Activated CD8-positive, alpha-beta T cell treated with anti-CD3 and anti-CD28 coated beads, Interleukin-2, amount 10 ng/mL, durations not matched to agents 7 days and 5 days (primary cell): Measurements from ENCODE around the gene CTTN. TPM values are rescaled to one million over a fixed set of nuclear protein-coding genes. Genes with fewer than 3 reads are reported as not detected.

Experiments
- ATAC-seq: fragments of 150-1000 bp; cut with Tn5 transposase; one replicate; pipeline ENCODE4 v1.10.0; 2021; ENCODE audit warnings: moderate library complexity
- CTCF ChIA-PET: fragments of 350-600 bp; sonication (Branson Sonifier 250); formaldehyde crosslinking; loops from one replicate; lab custom pipeline; 2021; ENCODE audit warnings: antibody characterized with exemption; lab: Charles Lee
- POLR2A ChIA-PET: fragments of 350-600 bp; sonication (Branson Sonifier 250); formaldehyde crosslinking; loops from one replicate; lab custom pipeline; 2021; ENCODE audit warnings: antibody characterized with exemption; lab: Charles Lee
- DNase-seq: peaks from one replicate; pipeline ENCODE4 v3.0.0-alpha.2; 2020
- H3K27ac Mint-ChIP-seq: one replicate; pipeline ENCODE4 v1.8.0; 2021; ENCODE audit warnings: mild to moderate bottlenecking, mixed read lengths
- H3K27me3 Mint-ChIP-seq: one replicate; pipeline ENCODE4 v1.8.0; 2021; ENCODE audit warnings: low read depth, mixed read lengths
- H3K36me3 Mint-ChIP-seq: one replicate; pipeline ENCODE4 v1.8.0; 2021; ENCODE audit warnings: low read depth, mixed read lengths
- H3K4me1 Mint-ChIP-seq: one replicate; pipeline ENCODE4 v1.8.0; 2021; ENCODE audit warnings: low read depth, mixed read lengths
- H3K4me3 Mint-ChIP-seq: one replicate; pipeline ENCODE4 v1.8.0; 2021; ENCODE audit warnings: mild to moderate bottlenecking, mixed read lengths
- H3K9me3 Mint-ChIP-seq: one replicate; pipeline ENCODE4 v1.8.0; 2022; ENCODE audit warnings: mixed read lengths; ENCODE audit not compliant: insufficient read depth
- total RNA-seq, 2 experiments: library from RNA; stranded (reverse); gene quantifications; one replicate each; pipeline ENCODE4 v1.2.3, GENCODE V29; 2021

CTTN gene
- total RNA-seq, 2 experiments from 2014 or later = not detected

DNA sequence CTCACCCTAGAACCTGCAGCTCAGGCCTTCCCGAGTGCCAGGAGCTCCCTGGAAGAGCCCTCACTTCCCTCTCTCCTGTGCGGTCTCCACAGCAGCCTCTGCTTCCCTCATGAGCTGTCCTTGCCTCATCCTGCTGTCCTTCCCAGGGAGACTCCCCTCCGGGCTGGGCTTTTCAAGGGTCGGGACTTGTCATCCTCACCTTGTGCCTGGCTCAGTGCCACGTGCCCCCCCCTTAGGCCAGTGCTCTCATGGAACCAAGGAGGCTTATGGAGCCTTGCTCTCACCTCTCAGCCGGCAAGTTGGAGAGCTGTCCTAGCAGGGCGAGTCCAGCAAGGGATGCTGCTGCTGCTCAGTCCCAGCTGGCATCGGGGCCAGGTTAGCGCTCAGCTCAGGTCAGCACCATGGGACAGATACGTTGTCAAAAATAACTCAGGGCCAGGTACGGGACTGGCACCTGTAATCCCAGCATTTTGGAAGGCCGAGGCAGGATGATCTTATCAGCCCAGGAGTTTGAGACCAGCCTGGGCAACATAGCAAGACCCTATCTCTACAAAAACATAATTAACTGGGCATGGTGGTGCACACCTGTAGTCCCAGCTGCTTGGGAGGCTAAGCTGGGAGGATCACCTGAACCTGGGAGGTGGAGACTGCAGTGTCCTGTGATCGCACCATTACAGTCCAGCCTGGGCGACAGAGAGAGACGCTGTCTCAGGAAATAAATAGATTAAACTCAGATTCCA is 13.6 kb downstream of the CTTN start:
- H3K9me3 Mint-ChIP-seq = no peaks in the 10 kb centered on the region
- no peak overlapping the region for H3K4me3 Mint-ChIP-seq
- peaks cover 30% of the 10 kb centered on the region for H3K4me1 Mint-ChIP-seq
- H3K36me3 Mint-ChIP-seq = no peaks in the 10 kb centered on the region
- ATAC-seq = no peak
- peaks cover 46% of the 10 kb centered on the region for H3K27me3 Mint-ChIP-seq
- no peak overlapping the region for H3K27ac Mint-ChIP-seq
- ChIA-PET POLR2A (interaction anchor here (1.2 kb wide), 1 partner anchor 12 kb away, joined by 3 read pairs; no protein-coding TSS in a partner anchor), CTCF (no interaction called here)
- no peak for DNase-seq

DNA sequence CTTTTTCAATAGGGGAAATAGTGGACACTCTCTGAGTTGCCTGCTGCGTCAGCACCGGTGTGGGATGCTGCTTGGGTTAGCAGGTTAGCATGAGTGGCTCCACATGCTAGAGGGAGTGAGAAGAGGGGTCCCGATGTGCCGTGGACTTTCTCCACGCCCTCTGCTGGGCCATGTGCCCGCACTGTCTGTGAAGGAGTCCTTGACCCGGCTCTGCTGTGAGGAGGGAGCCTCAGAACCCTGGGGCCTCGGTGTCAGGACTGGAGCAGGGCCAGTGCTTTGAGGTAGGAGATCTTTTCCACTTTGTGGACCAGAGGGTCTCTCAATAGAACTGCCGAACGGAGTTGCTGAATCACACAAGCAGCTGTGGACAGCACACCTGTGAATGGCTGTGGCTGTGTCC is 14.8 kb downstream of the CTTN start:
- Mint-ChIP-seq H3K36me3 (no peaks in the 10 kb centered on the region), H3K9me3 (no peaks in the 10 kb centered on the region), H3K27ac (no peak overlapping the region), H3K27me3 (peaks cover 40% of the 10 kb centered on the region), H3K4me3 (no peak overlapping the region), H3K4me1 (peaks cover 18% of the 10 kb centered on the region)
- no peak for DNase-seq
- ATAC-seq = no peak
- ChIA-PET POLR2A (no interaction called here), CTCF (no interaction called here)

DNA sequence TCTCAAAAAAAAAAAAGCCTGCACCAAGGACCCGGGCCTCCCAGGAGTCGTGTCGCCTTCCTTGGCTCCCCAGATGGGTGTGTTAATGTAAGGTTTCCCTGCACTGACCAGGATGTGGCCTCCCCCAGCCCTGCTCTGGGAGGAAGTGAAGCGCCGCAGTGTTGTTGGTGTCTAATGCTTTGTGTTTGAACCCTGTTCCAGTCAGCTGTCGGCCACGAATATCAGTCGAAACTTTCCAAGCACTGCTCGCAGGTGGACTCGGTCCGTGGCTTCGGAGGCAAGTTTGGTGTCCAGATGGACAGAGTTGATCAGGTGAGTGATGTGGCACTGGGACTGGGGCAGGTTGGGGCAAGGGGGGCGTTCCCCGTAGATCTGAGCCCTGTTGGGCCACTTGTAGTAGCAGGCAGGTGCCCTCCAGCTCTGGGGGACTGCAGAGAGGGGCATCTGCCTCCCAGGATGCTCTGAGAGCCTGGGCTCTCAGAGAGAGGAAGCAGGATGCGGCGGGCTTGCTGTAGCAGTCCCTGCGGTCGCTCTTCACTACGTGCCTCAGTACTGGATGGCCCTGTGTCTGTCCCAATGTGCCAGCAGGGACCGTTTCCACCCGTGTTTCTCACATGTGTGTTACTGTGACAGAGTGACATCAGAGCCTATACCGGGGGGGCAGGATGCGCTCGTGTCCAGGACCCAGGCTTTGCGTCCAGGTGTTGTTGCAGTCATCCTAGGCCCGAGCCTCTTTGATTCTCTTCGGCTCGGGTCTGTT is 16.2 kb downstream of the CTTN start:
- ChIA-PET CTCF (no interaction called here), POLR2A (no interaction called here)
- Mint-ChIP-seq H3K4me1 (peaks cover 11% of the 10 kb centered on the region), H3K36me3 (no peaks in the 10 kb centered on the region), H3K4me3 (no peak overlapping the region), H3K9me3 (no peaks in the 10 kb centered on the region), H3K27me3 (peaks cover 36% of the 10 kb centered on the region), H3K27ac (no peak overlapping the region)
- ATAC-seq = no peak
- no peak for DNase-seq

DNA sequence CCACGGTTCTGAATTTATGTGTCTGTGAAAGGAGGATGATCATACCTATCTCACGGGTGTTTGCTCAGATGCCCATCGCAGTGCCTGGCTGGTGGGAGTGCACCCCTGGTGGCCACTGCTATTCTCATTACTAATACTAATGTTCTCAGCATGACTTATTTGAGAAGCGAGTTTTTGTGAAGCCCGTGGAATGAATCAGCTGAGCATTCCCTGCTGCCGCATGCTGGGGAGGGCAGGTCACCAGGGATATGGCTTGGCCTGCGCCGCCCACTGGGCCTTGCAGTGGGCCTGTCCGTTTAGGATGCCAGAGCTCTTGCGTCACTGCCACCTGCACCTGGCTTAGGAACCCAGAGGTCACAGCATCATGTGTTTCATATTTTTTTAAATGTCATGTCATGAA is 16.9 kb downstream of the CTTN start:
- CTCF ChIA-PET = no interaction called here
- Mint-ChIP-seq H3K27ac (no peak overlapping the region), H3K9me3 (no peaks in the 10 kb centered on the region), H3K36me3 (no peaks in the 10 kb centered on the region), H3K27me3 (peaks cover 32% of the 10 kb centered on the region), H3K4me3 (no peak overlapping the region), H3K4me1 (peaks cover 11% of the 10 kb centered on the region)
- ATAC-seq (no peak), DNase-seq (no peak)
- POLR2A ChIA-PET = no interaction called here

DNA sequence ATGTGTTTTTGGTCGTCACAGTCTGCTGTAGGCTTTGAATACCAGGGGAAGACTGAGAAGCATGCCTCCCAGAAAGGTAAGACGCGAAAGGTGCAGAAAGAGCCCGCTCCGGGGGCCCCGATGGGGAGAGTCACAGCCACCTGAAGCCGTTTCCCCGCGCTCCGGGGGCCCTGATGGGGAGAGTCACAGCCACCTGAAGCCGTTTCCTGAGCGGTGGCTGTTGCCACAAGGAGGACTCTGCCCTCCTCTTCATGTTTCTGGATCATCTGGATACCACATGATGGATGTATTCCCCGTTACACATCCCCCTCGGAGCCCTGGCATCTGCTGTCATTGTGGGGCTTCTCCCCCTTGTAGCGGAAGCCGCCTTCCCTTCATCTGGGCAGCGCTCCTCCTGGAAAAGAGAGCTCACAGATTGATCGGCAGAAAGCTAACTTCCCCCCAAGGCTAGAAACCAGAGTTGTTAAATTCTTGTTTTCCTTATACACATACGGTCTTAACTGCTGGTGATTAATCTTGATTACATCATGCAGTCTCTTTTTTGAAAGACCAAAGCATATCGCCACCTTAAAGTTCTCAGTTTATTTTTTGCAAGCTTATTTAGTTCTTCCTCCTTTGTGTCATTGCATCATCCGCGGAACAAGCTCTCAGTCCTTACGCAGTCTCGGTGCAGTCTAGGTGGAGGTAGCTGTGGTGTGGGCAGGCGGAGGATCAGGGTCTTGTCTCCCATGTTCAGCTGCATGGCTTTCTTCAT is 17.5 kb downstream of the CTTN start:
- POLR2A ChIA-PET = no interaction called here
- Mint-ChIP-seq H3K9me3 (no peaks in the 10 kb centered on the region), H3K36me3 (no peaks in the 10 kb centered on the region), H3K27ac (no peak overlapping the region), H3K4me3 (no peak overlapping the region), H3K4me1 (peaks cover 11% of the 10 kb centered on the region), H3K27me3 (peaks cover 26% of the 10 kb centered on the region)
- CTCF ChIA-PET = no interaction called here
- ATAC-seq (no peak), DNase-seq (no peak)

DNA sequence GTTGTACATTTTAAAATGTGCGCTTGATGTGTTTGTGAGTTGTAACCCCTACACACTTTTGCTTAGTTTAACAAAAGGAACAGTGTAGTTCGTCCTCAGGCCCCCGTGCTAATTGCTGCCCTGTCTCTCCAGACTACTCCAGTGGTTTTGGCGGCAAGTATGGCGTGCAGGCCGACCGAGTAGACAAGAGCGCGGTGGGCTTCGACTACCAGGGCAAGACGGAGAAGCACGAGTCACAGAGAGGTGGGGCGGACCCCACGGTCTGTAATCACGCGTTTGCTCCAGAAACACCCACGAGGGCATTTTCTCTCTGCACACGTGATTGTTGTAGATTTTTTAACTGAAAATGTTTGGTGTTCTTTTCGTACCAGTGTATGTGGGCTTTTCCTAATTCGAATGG is 18.6 kb downstream of the CTTN start:
- Mint-ChIP-seq H3K27me3 (peaks cover 28% of the 10 kb centered on the region), H3K9me3 (no peaks in the 10 kb centered on the region), H3K36me3 (no peaks in the 10 kb centered on the region), H3K27ac (no peak overlapping the region), H3K4me3 (no peak overlapping the region), H3K4me1 (peaks cover 11% of the 10 kb centered on the region)
- DNase-seq (no peak), ATAC-seq (no peak)
- ChIA-PET CTCF (no interaction called here), POLR2A (no interaction called here)

DNA sequence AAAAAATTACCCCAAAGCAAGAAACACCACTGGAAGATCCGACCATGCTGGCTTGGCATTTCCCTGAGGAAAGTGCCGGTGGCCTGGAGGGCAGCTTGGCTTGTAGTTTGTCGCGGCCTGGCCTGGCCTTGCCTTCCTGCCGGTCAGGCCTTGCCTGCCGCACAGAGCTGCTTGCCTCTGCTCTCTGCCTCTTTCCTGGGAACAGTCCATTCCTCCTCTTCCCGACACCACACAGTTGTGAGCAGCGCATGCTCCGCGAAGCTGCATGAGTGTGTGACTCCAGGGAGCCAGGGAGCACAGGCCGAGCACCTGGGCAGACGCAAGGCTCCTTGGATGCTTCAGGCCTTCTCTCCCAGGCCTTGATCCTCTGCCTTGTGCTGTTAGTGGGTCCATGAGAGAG is 19.8 kb downstream of the CTTN start:
- POLR2A ChIA-PET = no interaction called here
- Mint-ChIP-seq H3K36me3 (no peaks in the 10 kb centered on the region), H3K27ac (no peak overlapping the region), H3K4me3 (no peak overlapping the region), H3K4me1 (peaks cover 11% of the 10 kb centered on the region), H3K9me3 (no peaks in the 10 kb centered on the region), H3K27me3 (peaks cover 26% of the 10 kb centered on the region)
- ATAC-seq = no peak
- DNase-seq = no peak
- CTCF ChIA-PET = no interaction called here

DNA sequence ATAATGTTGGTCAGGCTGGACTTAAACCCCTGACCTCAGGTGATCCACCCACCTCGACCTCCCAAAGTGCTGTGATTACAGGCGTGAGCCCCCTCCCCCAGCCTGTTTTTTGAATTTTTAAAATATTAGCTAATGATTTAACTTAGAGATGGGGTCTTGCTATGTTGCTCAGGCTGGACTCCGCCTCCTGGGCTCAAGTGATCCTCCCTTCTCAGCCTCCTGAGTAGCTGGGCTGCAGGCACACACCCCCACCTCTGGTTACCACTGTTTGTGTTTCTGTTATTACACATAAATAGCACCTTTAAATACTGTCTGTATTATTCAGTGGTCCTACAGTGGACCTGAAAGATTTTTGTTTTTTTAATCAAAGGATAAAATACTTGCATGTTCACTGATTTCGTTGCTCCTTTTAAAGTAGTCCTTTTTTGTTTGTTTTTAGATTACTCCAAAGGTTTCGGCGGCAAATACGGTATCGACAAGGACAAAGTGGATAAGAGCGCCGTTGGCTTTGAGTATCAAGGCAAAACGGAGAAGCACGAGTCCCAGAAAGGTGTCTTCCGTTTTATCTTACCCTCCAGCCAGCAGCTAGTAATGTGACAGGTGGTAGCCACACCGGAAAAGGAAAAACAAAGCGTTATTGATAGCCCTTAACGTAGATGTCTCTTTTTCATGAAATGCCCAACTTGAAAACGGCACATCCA is 21.1 kb downstream of the CTTN start:
- Mint-ChIP-seq H3K27me3 (peaks cover 30% of the 10 kb centered on the region), H3K36me3 (no peaks in the 10 kb centered on the region), H3K4me3 (no peak overlapping the region), H3K4me1 (peaks cover 14% of the 10 kb centered on the region), H3K27ac (no peak overlapping the region), H3K9me3 (no peaks in the 10 kb centered on the region)
- DNase-seq (no peak), ATAC-seq (no peak)
- POLR2A ChIA-PET = no interaction called here
- CTCF ChIA-PET = no interaction called here

DNA sequence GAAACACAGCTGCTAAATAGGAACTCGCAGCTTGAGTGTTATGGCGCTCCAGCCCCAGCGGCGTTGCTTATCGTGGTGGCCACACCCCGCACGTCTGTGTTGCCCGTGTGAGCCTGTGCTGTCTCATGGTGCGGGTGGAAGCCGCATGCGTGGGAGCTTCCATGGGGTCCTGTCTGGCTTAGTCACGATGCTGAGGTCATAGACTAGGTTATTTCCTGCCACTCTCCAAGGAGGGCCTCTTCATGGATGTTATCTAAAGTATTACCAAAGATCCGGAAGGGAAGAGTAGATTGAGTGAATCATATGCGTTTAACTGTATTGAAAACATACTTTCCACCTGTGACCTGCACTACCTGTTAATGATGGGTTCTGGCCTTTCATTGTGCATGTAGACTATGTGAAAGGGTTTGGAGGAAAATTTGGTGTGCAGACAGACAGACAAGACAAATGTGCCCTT is 21.7 kb downstream of the CTTN start:
- DNase-seq (no peak), ATAC-seq (no peak)
- H3K27ac Mint-ChIP-seq = no peak overlapping the region
- H3K4me1 Mint-ChIP-seq = peaks cover 15% of the 10 kb centered on the region
- H3K9me3 Mint-ChIP-seq = no peaks in the 10 kb centered on the region
- no peak overlapping the region for H3K4me3 Mint-ChIP-seq
- H3K27me3 Mint-ChIP-seq = peaks cover 27% of the 10 kb centered on the region
- POLR2A ChIA-PET = no interaction called here
- H3K36me3 Mint-ChIP-seq = no peaks in the 10 kb centered on the region
- CTCF ChIA-PET = no interaction called here

DNA sequence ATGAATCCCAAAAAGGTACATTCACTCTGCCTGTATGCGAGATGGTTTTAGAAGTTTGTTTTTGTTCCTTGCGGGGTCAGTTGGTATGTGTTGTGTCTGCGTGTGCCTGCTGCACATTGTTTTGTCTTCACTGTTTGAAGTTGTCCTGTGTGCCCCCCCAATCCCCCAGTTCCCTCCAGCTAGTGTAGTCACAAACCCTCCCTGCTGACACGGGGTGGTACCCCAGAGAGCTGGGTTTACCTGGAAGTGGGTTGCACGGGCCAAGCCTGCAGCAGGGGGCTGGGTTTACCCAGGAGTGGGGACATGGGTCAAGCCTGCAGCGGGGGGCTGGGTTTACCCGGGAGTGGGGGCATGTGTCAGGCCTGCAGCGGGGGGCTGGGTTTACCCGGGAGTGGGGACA is 22.2 kb downstream of the CTTN start:
- no peak overlapping the region for H3K4me3 Mint-ChIP-seq
- H3K36me3 Mint-ChIP-seq = no peaks in the 10 kb centered on the region
- no peak for DNase-seq
- peaks cover 23% of the 10 kb centered on the region for H3K27me3 Mint-ChIP-seq
- H3K9me3 Mint-ChIP-seq = no peaks in the 10 kb centered on the region
- no peak overlapping the region for H3K27ac Mint-ChIP-seq
- ATAC-seq = no peak
- peaks cover 10% of the 10 kb centered on the region for H3K4me1 Mint-ChIP-seq
- ChIA-PET CTCF (no interaction called here), POLR2A (no interaction called here)

DNA sequence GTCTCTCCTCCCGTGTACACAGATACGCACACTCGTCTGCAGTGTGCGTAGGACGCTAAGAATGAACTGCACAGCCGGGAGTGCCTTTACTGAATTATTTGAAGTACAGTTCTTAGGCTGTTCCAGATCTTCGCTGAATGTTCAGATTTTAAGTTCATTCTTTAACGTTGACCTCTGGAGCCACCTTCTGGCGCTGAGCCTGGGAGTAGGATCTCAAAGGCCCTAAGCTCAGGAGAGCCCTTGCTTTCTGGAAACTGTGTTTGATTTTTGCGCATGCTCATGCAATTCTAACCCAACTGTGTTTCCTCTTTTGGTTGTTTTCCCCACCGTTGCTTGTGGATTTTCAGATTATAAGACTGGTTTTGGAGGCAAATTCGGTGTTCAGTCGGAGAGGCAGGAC is 22.8 kb downstream of the CTTN start:
- Mint-ChIP-seq H3K9me3 (no peaks in the 10 kb centered on the region), H3K4me3 (no peak overlapping the region), H3K36me3 (no peaks in the 10 kb centered on the region), H3K27me3 (peaks cover 19% of the 10 kb centered on the region), H3K4me1 (peaks cover 5% of the 10 kb centered on the region), H3K27ac (no peak overlapping the region)
- DNase-seq (peak; percentile 33), ATAC-seq (no peak)
- POLR2A ChIA-PET = no interaction called here
- CTCF ChIA-PET = no interaction called here
